ENCODE results near the gene CCL17.

The CCL17 gene

DNA sequence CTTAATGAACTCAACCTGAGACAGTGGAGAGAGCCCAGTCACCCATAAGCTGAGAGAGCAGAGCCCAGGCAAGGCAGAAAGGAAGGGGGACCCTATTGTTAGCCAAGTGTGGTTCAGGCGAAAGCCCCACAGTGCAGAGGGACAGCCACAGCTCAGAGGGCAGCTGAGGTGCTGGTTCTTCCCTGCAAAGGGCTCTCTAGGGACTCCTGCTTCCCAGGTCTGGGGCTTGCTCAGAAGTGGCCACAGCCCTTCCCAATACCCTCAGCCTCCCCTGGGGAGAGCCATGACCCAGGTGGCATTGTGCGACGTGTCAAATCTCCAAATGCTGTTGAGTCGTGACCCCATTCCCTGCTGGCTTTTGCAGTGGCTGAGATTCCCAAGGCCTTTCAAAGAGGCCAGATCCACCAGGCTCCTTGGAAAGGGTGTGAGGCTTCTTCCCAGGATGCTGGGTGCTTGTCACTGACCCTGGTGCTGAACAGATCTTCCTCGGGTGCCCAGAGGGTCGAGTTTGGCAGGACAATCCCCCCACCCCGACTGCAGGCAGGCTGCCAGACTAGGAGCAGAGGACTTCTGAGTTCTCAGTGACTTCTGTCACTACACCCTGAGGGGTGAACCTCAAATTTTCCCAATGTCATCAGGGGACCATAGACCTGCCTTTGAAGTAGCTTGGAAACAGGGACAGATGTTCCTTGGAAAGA lies 2.5 kb upstream of the CCL17 start:
- DNase-seq, result no peak

DNA sequence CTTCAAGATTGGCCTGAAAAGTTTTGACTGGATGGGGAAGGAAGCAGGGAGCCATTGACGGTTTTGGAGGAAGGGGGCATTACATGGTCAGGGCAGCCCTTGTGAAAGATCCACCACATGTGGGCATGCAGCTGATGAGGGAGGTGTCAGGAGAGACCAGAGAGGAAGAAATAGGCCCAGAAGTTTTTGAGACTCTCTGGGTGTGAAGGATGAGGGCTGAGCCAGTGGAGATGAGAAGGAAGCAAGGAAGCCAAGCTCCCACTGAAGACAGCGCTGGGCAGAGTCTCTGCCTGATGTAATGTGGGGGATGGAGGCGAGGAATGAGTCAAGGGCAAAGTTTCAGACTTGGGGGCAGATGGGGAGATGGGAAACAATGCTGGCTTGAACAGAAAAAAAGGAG lies 530 bp downstream of the CCL17 start:
- no peak for DNase-seq

GRCh38 chr16:57406881-57407280 lies 2.3 kb downstream of the CCL17 start:
- no peak for DNase-seq

DNA sequence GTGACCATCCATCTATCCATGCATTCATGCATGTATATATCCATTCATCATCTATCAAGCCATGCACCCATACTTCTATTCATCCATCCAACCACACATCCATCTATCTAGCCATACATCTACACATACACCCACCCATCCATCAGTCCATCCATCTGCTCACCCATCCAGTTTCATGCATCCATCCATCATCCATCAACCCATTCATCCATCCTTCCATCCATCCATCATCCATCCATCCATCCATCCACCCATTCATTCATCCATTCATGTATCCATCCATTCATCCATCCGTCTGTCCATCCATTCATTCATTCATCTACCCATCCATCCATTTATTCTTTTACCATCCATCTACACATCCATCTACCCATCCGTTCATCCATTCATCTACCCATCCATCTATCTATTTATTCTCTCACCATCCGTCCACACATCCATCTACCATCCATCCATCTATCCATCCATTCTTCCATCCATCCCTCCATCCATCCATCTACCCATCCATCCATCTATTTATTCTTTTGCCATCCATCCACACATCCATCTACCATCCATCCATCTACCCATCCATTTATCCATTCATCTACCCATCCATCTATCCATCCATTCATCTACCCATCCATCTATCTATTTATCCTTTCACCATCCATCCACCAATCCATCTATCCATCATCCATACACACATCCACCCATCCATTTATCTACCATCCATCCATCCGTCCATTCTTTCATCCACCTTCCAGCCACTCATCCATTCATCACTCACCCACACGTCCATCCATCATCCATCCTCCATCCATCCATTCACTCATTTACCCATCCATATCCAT lies 3.2 kb downstream of the CCL17 start:
- DNase-seq, result no peak

DNA sequence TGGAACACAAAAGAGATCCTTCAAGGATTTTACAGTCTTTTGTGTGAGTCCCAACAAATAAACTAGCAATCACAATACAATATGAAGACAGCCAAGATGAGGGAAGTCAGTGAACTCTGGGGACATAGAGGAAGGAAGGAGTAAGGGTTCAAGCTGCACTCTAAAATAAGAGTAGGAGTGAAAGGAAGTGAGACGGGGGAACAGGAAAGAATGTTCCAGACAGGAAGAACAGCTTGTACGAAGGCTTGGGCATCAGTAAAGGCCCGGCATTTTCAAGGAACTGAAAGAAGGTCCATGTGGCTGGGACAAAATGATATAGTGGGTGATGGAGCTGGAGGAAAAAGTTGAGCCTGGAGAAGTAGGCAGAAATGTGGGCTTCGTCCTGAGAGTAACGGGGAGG lies 4.5 kb downstream of the CCL17 start:
- DNase-seq, result no peak

- DNase-seq, result no peak
These were observed 5.5 kb downstream of the CCL17 start for GRCh38 chr16:57409870-57410587.

- no peak for DNase-seq
These were observed 6.9 kb downstream of the CCL17 start for GRCh38 chr16:57411362-57411976.

GRCh38 chr16:57412584-57412983 lies 8.0 kb downstream of the CCL17 start:
- DNase-seq, result no peak

DNA sequence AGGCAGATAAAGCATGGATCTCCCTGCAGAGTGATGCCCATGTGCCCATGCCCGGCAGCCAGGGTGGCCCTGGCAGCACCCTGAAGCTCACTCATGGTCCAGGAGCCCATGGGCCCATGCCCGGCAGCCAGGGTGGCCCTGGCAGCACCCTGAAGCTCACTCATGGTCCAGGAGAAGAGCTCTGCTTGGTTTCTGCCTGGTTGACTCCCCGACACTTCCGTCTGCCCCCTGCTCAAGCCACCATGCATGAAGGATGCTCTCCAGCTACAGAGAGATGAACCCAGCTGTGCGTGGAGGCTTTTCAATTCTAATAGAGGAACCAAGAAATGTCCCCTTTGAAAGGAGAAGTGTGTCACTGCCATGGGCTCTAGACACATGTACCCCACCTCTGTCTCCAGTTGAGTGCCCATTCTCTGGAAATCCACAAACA lies 8.7 kb downstream of the CCL17 start:
- DNase-seq, result no peak

GRCh38 chr16:57413733-57414132 lies 9.2 kb downstream of the CCL17 start:
- DNase-seq, result no peak

GRCh38 chr16:57416084-57416483 lies 11.5 kb downstream of the CCL17 start:
- no peak for DNase-seq

DNA sequence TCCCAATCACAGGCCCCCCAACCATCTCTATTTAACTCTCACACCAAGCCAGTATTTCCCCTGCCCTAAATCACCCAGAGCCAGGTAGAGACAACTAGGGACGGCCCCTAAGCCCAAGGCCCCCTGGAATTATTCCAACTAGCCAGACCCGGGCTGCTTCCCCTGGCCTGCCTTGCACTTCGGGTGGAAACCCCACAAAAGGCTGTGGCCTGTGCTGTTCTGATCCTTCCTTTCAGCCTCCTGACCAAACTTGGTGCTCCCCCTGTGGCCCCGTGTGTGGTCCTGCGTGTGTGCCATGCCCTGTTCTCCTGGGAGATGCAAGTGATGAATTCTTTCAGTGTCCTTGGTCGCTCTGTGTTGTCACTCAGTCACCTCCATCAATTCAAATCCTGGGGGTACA lies 14.9 kb downstream of the CCL17 start:
- DNase-seq, result no peak

DNA sequence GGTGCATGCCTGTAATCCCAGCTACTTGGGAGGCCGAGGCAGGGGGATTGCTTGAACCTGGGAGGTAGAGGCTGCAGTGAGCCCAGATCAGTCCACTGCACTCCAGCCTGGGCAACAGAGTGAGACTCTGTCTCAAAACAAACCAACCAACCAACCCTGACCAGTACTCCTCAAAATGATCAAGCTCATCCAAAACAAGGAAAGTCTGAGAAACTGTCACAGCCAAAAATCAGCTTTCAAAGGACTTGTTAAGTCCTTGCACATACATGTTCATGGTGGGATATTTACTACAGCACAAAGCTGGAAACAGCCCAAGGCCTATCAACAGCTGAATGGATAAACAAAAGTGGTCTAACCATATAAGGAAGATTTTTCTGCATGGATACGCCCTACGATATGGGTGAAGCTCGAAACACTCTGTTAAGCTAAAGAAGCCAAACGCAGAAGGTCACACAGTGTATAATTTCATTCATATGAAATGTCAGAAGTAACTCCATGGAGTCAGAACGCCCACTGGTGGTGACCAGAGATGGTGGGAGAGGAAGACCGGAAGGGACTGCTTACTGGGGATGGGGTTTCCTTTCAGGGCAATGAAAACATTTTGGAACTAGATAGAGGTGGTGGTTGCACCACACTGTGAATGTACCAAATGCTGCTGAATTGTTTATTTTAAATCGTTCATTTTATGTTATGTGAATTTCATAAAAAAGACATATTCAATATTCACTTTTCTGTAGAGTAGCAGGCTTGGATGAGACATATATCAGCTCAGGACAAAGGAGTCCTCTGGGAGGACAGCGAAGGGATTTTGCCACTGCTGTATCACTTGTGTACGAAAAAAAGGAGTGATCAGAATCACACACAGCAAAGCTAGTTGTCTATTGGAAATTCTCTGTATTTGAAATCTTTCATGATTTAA lies 17.7 kb downstream of the CCL17 start:
- DNase-seq, result no peak

GRCh38 chr16:57423152-57423551 lies 18.6 kb downstream of the CCL17 start:
- DNase-seq, result no peak

- no peak for DNase-seq
These were observed 20.0 kb downstream of the CCL17 start for GRCh38 chr16:57424583-57424982.

DNA sequence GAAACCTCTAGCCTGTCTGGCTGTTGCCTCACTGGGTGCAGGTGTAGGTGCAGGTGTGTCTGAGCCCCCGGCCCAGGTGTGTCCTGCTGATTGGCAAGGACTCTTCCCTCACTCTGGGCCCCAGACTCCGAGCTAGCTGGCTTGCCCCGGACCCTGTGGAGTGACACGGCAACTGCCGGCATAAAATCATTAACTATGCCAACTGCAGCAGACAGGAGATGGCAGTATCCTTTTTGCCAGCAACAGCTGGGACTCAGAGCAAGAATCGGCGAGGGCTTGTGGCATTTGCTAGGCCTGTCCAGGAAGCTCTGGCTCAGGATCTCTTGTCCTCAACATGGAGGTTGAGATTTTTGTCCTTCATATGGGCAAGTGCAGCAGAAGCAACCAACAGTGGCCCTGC lies 21.8 kb downstream of the CCL17 start:
- DNase-seq, result no peak

DNA sequence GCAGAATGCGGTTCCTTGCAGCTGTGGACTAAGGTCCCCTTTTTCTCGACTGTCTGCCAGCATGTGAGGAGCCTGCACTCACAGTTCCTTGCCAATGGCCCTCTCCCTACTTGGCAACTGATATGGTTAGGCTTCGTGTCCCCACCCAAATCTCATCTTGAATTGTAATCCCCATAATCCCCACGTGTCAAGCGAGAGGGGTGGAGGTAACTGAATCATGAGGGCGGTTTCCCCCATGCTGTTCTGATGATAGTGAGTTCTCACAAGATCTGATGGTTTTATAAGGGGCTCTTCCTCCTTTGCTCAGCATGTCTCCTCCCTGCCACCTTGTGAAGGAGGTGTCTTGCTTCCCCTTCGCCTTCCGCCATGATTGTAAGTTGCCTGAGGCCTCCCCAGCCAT lies 22.7 kb downstream of the CCL17 start:
- no peak for DNase-seq

DNA sequence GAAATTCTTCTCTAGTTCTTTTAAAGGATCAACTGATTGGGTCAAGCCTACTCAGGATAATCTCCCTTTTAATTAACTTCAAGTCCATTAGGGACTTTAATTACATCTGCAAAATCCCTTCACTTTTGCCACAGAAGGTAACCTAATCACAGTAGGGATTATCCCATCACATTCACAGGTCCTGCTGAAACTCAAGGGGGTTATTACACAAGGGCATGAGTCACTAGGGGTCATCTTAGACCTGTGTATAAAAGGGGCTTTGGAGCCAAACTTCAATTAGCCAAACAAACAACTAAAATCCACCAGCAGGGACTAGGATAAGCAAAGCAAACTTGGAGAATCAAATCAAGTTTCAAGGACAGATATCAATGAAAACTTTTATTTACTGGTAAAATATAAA lies 23.3 kb downstream of the CCL17 start:
- DNase-seq, result no peak

- DNase-seq, result no peak
These were observed 26.4 kb downstream of the CCL17 start for GRCh38 chr16:57430955-57431354.

- DNase-seq, result no peak
These were observed 27.9 kb downstream of the CCL17 start for GRCh38 chr16:57432505-57432904.

GRCh38 chr16:57432989-57433388 lies 28.4 kb downstream of the CCL17 start:
- no peak for DNase-seq

- no peak for DNase-seq
These were observed 29.4 kb downstream of the CCL17 start for GRCh38 chr16:57434003-57434402.
